DMS53 treated with DMSO at 0.1 percent for 48 hours (cell line): ENCODE measurements around the gene POT1.

Source experiments
- DNase-seq: peaks from one replicate; lab custom pipeline; 2025; ENCODE audit not compliant: unreplicated experiment; lab: John Stamatoyannopoulos, UW

The POT1 gene

GRCh38 chr7:124912972-124913371 lies 16.7 kb downstream of the POT1 start:
- no peak for DNase-seq

GRCh38 chr7:124909808-124910207 lies 19.8 kb downstream of the POT1 start:
- no peak for DNase-seq

- no peak for DNase-seq
Observed at GRCh38 chr7:124908259-124908658, 21.4 kb downstream of the POT1 start.

- no peak for DNase-seq
Observed at GRCh38 chr7:124907490-124907889, 22.1 kb downstream of the POT1 start.

- no peak for DNase-seq
Observed at GRCh38 chr7:124898531-124898930, 31.1 kb downstream of the POT1 start.

GRCh38 chr7:124896001-124896400 lies 33.6 kb downstream of the POT1 start:
- DNase-seq = no peak

GRCh38 chr7:124893140-124893827 lies 36.3 kb downstream of the POT1 start:
- DNase-seq = no peak

GRCh38 chr7:124887247-124887646 lies 42.4 kb downstream of the POT1 start:
- no peak for DNase-seq

GRCh38 chr7:124881981-124882380 lies 47.6 kb downstream of the POT1 start:
- no peak for DNase-seq

GRCh38 chr7:124879771-124880170 lies 49.9 kb downstream of the POT1 start:
- no peak for DNase-seq

- no peak for DNase-seq
Observed at GRCh38 chr7:124879103-124879502, 50.5 kb downstream of the POT1 start.

GRCh38 chr7:124874644-124875163 lies 54.9 kb downstream of the POT1 start:
- DNase-seq = no peak

- DNase-seq = no peak
Observed at GRCh38 chr7:124857672-124858235, 71.9 kb downstream of the POT1 start.

- peak; percentile 65 for DNase-seq
Observed at GRCh38 chr7:124856299-124856888, 73.2 kb downstream of the POT1 start.

- DNase-seq = no peak
Observed at GRCh38 chr7:124843336-124843735, 86.3 kb downstream of the POT1 start.

- no peak for DNase-seq
Observed at GRCh38 chr7:124840435-124840834, 89.2 kb downstream of the POT1 start.

- no peak for DNase-seq
Observed at GRCh38 chr7:124839687-124840086, 89.9 kb downstream of the POT1 start.

- no peak for DNase-seq
Observed at GRCh38 chr7:124836173-124836572, 93.5 kb downstream of the POT1 start.

- no peak for DNase-seq
Observed at GRCh38 chr7:124818807-124819206, 110.8 kb downstream of the POT1 start.

- DNase-seq = no peak
Observed at GRCh38 chr7:124813994-124814798, 115.4 kb downstream of the POT1 start.

- DNase-seq = no peak
Observed at GRCh38 chr7:124812764-124813163, 116.9 kb downstream of the POT1 start.

- no peak for DNase-seq
Observed at GRCh38 chr7:124811341-124811740, 118.3 kb downstream of the POT1 start.
